ENCODE results near the gene MRPL43. TPM values are rescaled to one million over a fixed set of nuclear protein-coding genes. Genes with fewer than 3 reads are reported as not detected.
A peak's percentile ranks its signal among the peaks of the same experiment; 100 is the strongest.

The MRPL43 gene
- total and polyA plus RNA-seq, 8 donors = 31.0 to 93.5 (median 39.7) TPM

DNA sequence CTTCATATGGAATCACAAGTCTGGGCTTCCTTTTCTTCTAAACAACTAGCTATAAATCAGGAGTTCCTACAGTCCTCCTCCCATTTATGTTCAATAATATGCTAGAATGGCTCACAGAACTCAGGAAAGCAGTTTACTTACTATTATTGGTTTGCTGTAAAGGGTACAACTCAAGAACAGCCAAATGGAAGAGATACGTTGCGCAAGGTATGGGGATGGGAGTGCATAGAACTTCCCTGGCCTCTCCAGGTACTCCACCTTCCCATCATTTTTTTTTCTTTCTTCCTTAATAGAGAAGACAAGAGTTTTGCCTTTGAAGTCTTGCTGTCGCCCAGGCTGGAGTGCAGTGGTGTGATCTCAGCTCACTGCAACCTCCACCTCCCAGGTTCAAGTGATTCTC, 45.1 kb downstream of the MRPL43 start:
- no peaks in the 10 kb centered on the region for H3K27me3 ChIP-seq
- no peaks in the 10 kb centered on the region for H3K9me3 ChIP-seq
- no peak for TF ChIP-seq CTCF (IDR thresholded peaks at IDR 0.05)
- WGBS, 2 donors = 98 to 100% methylated on average over 3 of the region's 3 CpGs
- intact Hi-C loops (cut with DNase I) = no loop called here
- no peak for DNase-seq
- H3K27ac ChIP-seq = no peak overlapping the region
- H3K4me1 ChIP-seq = no peaks in the 10 kb centered on the region
- H3K4me3 ChIP-seq = no peak overlapping the region
- peaks cover 4 to 76% (median 7%) of the 10 kb centered on the region in 3 donors for H3K36me3 ChIP-seq
- no peak for ATAC-seq
- no peak for FAIRE-seq

- Histone ChIP-seq H3K36me3 (peaks cover 3 to 55% (median 7%) of the 10 kb centered on the region in 3 donors), H3K4me1 (no peaks in the 10 kb centered on the region), H3K27ac (no peak overlapping the region), H3K27me3 (no peaks in the 10 kb centered on the region), H3K4me3 (no peak overlapping the region), H3K9me3 (no peaks in the 10 kb centered on the region)
- FAIRE-seq (peak; percentile 20), ATAC-seq (no peak), DNase-seq (no peak)
- TF ChIP-seq CTCF (IDR thresholded peaks at IDR 0.05) = no peak
- intact Hi-C loops (cut with DNase I) = no loop called here
These were observed 47.4 kb downstream of the MRPL43 start for GRCh38 chr10:100939763-100940344.

Small RNA genes lying within 50 kb of the gene (microRNA-seq; reads per million reads assigned to microRNA genes)
- gene MIR608 = 0 reads per million in 2 donors

Other genes with a start within 250 kb of the MRPL43 start
- under 1 TPM; 0.18 to 0.42 (median 0.26) TPM for gene PAX2, start 241.9 kb downstream of the MRPL43 start, total RNA-seq
- under 1 TPM; 0.07 to 0.49 TPM for gene PAX2, start 241.9 kb downstream of the MRPL43 start, polyA plus RNA-seq
- 10 to 100 TPM in 5 of 6 donors, 1 to 10 TPM in 1; 9.5 to 16.8 (median 11.1) TPM for gene SLF2, start 74.5 kb downstream of the MRPL43 start, total RNA-seq
- gene SLF2, start 74.5 kb downstream of the MRPL43 start, polyA plus RNA-seq = 10 to 100 TPM; 12.8 to 16.5 TPM
- 10 to 100 TPM in 3 of 6 donors, 1 to 10 TPM in 3; 8.7 to 17.2 (median 12.5) TPM for gene SEMA4G, start 18.0 kb downstream of the MRPL43 start, total RNA-seq
- 10 to 100 TPM; 33.8 to 36.4 TPM for gene SEMA4G, start 18.0 kb downstream of the MRPL43 start, polyA plus RNA-seq
- gene TWNK, start within 50 bp of the MRPL43 start, total RNA-seq = 1 to 10 TPM; 1.7 to 5.4 (median 3.8) TPM
- 1 to 10 TPM; 3.1 to 3.2 TPM for gene TWNK, start within 50 bp of the MRPL43 start, polyA plus RNA-seq
- gene LZTS2, start 12.3 kb upstream of the MRPL43 start, total RNA-seq = 10 to 100 TPM; 10.5 to 26.5 (median 14.4) TPM
- 10 to 100 TPM; 41.1 to 52.2 TPM for gene LZTS2, start 12.3 kb upstream of the MRPL43 start, polyA plus RNA-seq
- under 1 TPM; 0.18 to 0.49 (median 0.27) TPM for gene PDZD7, start 43.6 kb upstream of the MRPL43 start, total RNA-seq
- gene PDZD7, start 43.6 kb upstream of the MRPL43 start, polyA plus RNA-seq = under 1 TPM; 0.89 to 0.99 TPM
- gene SFXN3, start 43.7 kb upstream of the MRPL43 start, total RNA-seq = 10 to 100 TPM in 5 of 6 donors, 1 to 10 TPM in 1; 8.2 to 33.5 (median 13.8) TPM
- 10 to 100 TPM; 19.2 to 19.3 TPM for gene SFXN3, start 43.7 kb upstream of the MRPL43 start, polyA plus RNA-seq
- gene KAZALD1, start 74.5 kb upstream of the MRPL43 start, total RNA-seq = 1 to 10 TPM in 2 of 6 donors, under 1 TPM in 4; 0.19 to 1.5 (median 0.67) TPM
- 1 to 10 TPM; 1.3 to 1.6 TPM for gene KAZALD1, start 74.5 kb upstream of the MRPL43 start, polyA plus RNA-seq
- gene TLX1, start 143.8 kb upstream of the MRPL43 start, total RNA-seq = not detected
- under 1 TPM; 0.11 to 0.19 TPM for gene TLX1, start 143.8 kb upstream of the MRPL43 start, polyA plus RNA-seq
- not detected for gene LBX1, start 242.0 kb upstream of the MRPL43 start, total RNA-seq
- not detected for gene LBX1, start 242.0 kb upstream of the MRPL43 start, polyA plus RNA-seq